ENCODE measurements around the gene OPCML.

The OPCML gene

DNA sequence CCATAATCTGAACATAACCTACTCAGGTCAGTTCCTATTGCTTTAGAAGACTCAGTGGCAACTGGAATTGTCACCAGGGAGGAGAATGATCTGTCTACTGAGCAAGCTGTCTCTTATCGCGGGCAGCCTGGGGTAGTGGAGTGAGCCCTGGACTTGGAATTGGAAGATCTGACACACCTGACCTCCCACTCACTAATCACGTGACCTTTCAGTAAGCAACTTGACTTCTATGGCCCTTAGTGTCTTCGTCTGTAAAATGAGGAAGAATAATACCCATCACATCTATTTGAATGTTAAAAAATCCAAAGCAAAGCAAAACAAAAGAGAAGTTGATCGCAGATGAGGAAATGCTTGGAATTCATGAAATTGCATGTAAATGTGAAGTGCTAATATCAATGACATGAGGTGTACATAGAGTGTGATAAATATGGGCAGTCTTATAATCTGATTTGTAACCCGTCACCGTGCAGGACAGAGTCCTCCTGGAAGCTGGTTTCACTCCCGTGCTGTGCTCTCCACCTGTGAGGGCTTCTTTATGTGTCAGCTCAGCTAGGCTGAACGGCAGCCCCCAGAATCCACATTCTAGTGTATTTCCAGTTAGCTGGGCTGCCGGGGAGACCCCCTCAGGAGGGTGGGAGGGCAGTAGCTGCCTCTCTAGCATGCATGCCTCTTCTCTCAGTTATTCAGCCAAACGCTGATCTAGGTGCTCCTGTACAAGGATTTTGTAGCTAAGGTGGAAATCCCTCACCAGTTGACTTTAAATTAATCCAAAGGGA lies 482.9 kb downstream of the OPCML start:
- no peak for DNase-seq (ENCODE audit: low spot score)
- TF ChIP-seq, protein P1, sequence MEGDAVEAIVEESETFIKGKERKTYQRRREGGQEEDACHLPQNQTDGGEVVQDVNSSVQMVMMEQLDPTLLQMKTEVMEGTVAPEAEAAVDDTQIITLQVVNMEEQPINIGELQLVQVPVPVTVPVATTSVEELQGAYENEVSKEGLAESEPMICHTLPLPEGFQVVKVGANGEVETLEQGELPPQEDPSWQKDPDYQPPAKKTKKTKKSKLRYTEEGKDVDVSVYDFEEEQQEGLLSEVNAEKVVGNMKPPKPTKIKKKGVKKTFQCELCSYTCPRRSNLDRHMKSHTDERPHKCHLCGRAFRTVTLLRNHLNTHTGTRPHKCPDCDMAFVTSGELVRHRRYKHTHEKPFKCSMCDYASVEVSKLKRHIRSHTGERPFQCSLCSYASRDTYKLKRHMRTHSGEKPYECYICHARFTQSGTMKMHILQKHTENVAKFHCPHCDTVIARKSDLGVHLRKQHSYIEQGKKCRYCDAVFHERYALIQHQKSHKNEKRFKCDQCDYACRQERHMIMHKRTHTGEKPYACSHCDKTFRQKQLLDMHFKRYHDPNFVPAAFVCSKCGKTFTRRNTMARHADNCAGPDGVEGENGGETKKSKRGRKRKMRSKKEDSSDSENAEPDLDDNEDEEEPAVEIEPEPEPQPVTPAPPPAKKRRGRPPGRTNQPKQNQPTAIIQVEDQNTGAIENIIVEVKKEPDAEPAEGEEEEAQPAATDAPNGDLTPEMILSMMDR (IDR thresholded peaks at IDR 0.05; ENCODE audit: borderline replicate concordance, control extremely low read depth, extremely low read depth, insufficient read depth, missing control alignments) = no peak
- in situ Hi-C loops (cut with MboI; ENCODE audit: low sequenced_read_pairs, unreplicated experiment) = no loop called here

DNA sequence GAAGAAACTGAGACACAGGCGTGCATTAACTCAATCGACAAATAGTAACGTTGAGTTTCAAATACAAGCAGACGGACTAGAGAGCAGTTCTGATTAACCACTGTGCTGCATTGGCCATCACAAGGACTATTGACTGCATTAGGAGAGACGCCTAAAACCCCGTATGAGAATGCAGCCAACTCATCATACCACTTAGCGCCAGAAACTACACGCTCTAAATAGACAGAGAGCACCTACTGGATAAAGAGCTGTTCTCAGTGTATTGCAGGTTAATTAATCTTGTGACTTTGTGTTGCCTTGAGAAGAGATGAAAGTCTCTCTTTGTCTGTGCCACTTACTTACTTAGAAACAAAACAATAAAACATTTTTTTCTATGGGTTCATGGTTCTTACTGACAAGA lies 484.0 kb downstream of the OPCML start:
- in situ Hi-C loops (cut with MboI; ENCODE audit: low sequenced_read_pairs, unreplicated experiment) = no loop called here
- DNase-seq (ENCODE audit: low spot score) = no peak
- TF ChIP-seq, protein P1 (IDR thresholded peaks at IDR 0.05; ENCODE audit: borderline replicate concordance, control extremely low read depth, extremely low read depth, insufficient read depth, missing control alignments) = no peak

DNA sequence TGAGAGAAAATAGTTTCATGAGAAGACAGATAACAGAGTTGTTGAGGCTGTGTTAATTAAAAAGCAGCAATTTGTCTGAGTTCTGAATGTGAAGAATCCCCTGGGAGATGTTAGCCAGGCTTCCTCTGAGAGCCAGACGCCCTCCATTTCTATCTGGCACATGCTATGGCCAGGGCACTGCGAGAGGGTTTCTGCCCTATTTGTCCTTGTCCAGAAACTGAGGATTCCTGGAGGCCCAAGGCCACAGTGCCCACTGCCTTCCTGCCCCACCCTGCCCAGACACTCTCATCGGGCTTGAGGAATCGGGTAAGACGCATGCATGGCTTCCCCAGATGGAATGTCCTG lies 484.6 kb downstream of the OPCML start:
- no peak for DNase-seq (ENCODE audit: low spot score)
- TF ChIP-seq, protein P1 (IDR thresholded peaks at IDR 0.05; ENCODE audit: borderline replicate concordance, control extremely low read depth, extremely low read depth, insufficient read depth, missing control alignments) = no peak
- in situ Hi-C loops (cut with MboI; ENCODE audit: low sequenced_read_pairs, unreplicated experiment) = no loop called here

GRCh38 chr11:133047036-133047770 lies 485.1 kb downstream of the OPCML start:
- no peak for DNase-seq (ENCODE audit: low spot score)
- in situ Hi-C loops (cut with MboI; ENCODE audit: low sequenced_read_pairs, unreplicated experiment) = no loop called here
- TF ChIP-seq, protein P1 (IDR thresholded peaks at IDR 0.05; ENCODE audit: borderline replicate concordance, control extremely low read depth, extremely low read depth, insufficient read depth, missing control alignments) = no peak

- no peak for DNase-seq (ENCODE audit: low spot score)
- TF ChIP-seq, protein P1 (IDR thresholded peaks at IDR 0.05; ENCODE audit: borderline replicate concordance, control extremely low read depth, extremely low read depth, insufficient read depth, missing control alignments) = no peak
- in situ Hi-C loops (cut with MboI; ENCODE audit: low sequenced_read_pairs, unreplicated experiment) = no loop called here
Measured at GRCh38 chr11:133046252-133046651, 486.0 kb downstream of the OPCML start.

GRCh38 chr11:133041928-133042882 lies 490.1 kb downstream of the OPCML start:
- no peak for DNase-seq (ENCODE audit: low spot score)
- in situ Hi-C loops (cut with MboI; ENCODE audit: low sequenced_read_pairs, unreplicated experiment) = no loop called here
- TF ChIP-seq, protein P1 (IDR thresholded peaks at IDR 0.05; ENCODE audit: borderline replicate concordance, control extremely low read depth, extremely low read depth, insufficient read depth, missing control alignments) = no peak
